Stimulated activated CD4-positive, alpha-beta T cell treated with anti-CD3 and anti-CD28 coated beads, TNF-alpha, amount 100 ng/mL, for 4 hours (primary cell): Measurements from ENCODE around the gene USP53.
"Not testable (repeated sequence)": the region's sequence is repeated elsewhere in the genome, so short reads cannot be mapped to it uniquely, and the experiment has no call there.

Source experiments
- DNase-seq, 3 experiments: peaks; one replicate each; pipeline ENCODE4 v3.0.0-alpha.2; 2020; ENCODE audit warnings: low read depth in 3 of 3

The USP53 gene

DNA sequence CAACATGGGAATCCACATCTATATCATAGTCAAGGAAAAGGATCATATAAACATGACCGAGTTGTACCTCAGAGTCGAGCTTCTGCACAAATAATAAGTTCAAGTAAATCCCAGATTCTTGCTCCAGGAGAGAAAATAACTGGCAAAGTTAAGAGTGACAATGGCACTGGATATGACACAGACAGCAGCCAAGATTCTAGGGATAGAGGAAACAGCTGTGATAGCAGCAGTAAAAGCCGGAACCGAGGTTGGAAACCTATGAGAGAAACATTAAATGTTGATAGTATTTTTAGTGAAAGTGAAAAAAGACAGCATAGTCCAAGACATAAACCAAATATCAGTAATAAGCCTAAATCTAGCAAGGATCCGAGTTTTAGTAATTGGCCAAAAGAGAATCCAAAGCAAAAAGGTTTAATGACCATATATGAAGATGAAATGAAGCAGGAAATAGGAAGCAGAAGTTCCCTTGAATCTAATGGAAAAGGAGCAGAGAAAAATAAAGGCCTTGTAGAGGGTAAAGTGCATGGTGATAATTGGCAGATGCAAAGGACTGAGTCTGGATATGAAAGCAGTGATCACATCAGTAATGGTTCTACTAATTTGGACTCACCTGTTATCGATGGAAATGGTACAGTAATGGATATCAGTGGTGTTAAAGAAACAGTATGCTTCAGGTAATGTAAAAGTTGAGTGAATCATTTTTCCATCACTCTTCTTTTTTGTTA is 59.0 kb downstream of the USP53 start:
- no peak for DNase-seq

DNA sequence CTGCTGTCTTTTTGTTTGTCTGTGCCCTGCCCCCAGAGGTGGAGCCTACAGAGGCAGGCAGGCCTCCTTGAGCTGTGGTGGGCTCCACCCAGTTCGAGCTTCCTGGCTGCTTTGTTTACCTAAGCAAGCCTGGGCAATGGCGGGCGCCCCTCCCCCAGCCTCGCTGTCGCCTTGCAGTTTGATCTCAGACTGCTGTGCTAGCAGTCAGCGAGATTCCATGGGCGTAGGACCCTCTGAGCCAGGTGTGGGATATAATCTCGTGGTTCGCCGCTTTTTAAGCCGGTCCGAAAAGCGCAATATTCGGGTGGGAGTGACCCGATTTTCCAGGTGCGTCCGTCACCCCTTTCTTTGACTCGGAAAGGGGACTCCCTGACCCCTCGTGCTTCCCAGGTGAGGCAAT is 67.0 kb downstream of the USP53 start:
- DNase-seq = not testable (repeated sequence)

DNA sequence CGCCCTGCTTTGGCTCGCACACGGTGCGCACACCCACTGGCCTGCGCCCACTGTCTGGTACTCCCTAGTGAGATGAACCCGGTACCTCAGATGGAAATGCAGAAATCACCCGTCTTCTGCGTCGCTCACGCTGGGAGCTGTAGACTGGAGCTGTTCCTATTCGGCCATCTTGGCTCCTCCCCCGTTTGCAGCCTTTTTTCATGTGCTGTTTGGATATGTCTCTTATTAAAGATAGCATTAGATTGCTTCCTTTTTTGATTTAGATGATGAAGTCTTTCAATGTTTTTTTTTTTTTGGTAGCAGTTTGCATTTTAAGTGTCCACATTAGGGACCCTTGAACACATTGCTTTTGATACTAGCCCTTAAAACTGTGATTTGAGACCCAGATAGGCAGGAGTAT is 67.4 kb downstream of the USP53 start:
- DNase-seq = not testable (repeated sequence)

DNA sequence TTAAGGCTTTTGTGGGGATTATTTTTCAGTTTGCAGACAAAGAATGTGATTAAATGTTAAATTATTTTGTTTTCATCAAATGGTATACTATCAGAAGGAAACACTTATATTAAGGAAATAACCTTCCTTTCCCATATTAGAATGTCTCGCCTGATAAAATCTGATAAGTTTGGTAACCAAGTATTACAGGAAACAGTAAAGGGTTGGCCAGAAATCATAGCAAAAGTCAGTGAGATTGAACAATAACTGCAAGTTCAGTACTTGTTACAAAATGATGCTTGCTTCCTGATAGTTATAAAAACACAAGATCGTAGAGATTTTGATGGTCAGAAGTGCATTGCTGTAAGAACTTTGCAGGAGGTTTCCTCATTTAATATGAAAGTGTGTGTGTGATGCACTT is 68.9 kb downstream of the USP53 start:
- DNase-seq = no peak

DNA sequence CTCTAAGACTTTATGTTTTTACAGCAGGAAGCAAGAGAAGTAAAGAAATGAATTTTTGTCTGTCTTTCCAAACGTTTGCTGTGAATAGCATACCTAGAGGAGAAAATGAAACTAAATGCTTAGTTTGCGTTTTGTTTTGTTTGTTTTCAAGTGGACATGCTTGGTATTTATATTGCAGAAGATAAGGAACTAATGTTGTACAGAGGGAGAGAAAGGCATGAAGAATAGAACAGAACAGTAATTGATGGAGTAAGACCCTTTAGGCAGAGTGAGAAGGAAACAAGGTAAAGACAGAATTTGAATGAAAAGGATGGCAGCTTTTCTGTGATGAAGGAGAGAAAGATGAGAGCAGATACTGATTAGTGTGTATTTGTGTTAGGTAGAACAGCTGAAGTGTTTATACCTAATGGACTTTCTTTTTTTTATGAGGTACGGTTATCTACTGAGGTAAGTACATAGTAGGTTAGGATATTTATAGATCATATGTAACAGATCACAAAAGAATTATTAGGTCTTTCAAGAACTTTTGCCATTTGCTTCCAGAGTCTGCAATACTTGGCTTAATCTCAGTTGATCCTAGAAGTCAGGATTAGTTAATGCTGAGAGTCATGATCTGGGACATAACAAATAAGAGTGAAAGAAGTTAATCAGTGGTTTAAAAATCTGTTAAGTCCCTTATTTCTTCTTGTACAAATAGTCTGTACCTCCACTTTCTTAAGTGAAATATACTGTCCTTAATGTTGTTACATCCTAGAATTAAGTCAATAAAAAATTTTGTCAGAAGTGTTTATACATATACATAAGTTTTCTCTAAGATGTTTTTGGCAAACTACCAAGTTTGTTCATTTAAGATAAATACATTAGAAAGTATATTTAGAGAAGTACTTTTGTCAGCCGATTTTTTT is 72.6 kb downstream of the USP53 start:
- DNase-seq = no peak

DNA sequence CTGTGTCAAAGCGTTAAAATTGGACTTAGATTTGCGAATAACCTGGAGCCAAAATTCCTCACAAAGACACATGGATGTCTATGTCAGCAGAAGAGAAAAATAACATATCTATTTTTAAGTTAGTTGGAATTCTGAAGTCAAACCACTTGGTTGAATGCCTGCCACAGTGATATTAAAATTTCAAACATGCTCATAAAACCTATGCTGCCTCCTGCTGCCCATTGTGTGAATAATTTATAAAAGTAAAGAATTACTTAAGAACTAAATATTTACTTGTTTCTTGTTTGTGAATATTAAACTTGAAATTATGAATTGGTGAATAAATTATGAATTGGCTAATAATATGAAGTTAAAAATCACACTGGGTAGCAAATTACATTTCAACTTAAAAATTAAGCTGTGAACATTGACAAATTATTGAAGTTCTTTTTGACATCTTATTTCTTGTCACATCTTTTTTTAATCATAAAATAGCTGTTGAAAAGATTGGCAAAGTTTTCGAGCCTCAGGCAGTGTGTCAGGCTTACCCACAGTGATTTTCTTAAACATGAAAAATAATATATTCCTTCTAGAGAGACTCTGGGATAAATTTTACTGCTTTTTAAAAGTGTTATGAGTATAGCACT is 74.0 kb downstream of the USP53 start:
- DNase-seq = no peak

DNA sequence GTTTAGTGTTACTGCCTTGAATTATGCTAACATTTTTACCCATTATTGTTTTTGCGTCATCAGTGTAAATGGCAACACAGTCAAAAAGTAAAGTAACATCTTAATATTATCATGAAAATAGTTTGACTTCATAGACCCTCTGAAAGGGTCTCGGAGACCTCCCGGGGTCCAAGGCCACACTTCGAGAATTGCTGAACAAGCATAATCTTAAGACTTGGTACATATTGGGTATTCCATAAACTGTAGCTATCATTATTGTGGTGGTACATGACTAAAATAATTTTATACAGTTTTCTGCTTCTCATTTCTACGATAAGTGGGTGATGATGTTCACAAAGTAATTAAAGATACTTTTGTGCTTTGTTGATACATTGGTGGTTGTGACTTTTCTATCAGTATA is 76.8 kb downstream of the USP53 start:
- no peak for DNase-seq

DNA sequence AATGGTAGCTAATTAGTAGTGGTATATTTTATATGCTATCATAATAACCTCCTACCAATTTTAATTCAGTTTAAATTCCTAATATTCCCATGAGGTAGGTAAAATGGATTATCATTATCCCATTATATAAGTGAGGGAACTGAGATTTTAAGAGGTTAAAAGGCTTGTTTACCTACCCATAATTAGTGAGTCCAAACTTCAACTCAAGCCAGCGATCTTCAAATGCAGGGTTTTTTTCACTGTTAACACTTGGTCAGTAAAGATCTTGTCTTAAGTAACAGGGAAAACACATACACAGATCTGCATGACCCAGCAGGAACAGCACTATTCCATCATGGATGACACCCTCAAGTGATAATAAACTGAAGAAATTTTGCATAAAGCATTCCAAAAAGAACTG is 78.1 kb downstream of the USP53 start:
- no peak for DNase-seq

DNA sequence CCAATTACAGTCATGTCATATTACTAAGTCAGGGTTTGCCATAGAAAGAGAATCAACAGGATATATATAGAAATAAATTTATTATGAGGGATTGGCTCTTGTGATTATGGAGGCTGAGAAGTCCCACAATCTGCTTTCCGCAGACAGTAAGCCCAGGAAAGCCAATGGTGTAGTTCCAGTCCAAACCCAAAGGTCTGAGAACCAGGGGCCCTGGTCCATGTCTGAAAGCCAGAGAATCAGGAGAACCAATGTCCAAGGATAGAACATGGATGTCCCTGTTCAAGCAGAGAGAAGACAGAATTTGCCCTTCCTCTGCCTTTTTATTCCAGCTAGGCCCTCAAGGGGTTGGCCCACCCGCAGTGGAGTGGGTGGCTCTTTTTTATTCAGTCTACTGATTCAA is 83.8 kb downstream of the USP53 start:
- no peak for DNase-seq

DNA sequence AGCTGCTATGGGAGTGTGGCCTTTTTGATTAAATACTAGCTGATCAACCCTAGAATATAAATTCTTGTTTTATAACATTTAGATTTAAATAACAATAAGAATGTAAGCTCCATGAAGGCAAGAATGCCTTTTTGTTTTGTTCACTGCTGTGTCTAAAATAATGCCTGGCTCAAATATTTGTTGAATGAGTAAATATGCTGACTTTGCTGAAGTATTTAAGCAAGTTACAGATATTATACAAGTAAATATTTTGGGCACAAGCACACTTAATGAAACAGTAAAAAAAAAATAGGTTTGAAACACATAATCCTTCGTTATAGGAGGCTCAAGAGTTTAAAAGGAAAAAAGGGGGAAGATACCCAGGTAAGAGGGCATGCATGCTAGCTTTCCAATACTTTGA is 85.3 kb downstream of the USP53 start:
- no peak for DNase-seq

DNA sequence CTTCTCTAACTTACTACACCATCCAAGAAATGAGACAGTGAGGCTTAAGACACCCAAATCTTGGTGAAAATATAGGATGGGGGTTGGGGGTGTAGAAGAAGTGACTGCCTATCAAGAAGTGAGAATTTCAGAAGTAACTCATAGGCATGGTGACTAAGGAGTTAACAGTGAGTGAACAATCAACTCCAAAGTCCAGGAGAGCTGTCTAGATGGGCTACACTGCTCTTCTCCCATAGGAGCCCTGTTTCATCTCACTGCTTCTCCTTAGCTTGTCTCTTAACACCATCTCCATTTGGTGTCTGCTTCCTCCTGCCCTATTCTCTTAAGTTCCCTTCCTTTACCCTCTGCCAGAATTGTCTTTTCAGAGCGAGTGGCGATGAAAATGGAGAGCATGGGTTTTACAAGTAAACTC is 86.8 kb downstream of the USP53 start:
- no peak for DNase-seq

DNA sequence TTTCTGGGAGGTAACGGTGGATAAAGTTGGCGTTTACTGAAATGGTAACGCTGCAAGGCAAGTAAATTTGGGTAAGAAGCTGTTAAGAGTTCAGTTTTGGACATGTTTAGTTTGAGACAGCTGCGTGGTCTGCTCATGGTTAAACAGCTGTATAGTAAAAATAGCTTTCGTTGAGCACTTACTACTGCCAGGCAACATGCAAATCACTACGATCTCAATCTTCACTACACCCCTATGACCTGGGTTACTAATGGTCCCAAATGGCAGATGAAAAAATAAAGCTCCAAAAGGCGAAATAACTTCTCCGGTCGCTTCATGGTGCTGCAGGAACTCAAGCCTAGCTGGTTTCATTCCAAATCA is 87.2 kb downstream of the USP53 start:
- no peak for DNase-seq

DNA sequence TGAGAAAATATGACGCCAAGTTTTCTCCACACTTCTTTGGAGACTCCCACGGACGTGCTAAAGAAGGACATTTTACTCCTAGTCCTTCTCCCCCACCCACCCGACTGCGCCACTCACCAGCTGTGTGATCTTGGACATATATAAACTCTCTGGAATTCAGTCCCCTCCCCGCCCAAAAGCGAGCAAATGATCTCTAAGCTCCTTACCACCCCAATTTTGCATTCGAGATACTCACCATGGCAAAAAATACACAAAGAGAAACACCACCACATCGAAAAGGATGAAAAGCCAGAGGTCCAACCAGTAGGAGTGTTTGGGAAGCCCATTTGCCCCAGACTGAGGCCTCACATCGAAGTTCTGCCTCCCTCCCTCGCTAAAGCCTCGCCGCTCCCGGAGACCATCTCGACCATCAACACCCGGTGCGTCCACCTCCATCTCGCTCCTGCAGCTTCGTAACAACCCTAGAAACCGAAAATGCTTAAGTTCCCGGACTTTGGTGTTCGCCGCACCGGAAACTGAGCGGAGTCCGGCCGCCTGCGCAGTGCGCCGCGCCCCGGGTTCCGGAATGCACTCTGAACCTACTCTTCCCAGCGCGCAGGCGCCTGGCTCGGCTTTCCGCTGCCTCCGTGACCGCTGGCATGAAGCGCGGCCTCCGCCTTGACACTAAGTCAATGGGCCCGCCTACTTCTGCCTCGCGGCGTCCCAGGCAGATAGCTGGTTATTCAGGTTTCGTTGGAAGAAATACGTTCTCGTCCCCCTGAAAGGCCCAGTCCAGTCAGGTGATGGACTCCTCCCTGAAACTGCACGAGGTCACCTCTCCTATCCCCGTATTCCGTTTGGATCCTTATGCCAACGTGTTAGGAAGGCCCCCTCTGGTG is 87.8 kb downstream of the USP53 start:
- peak; percentile 83 to 87 (median 87) for DNase-seq

DNA sequence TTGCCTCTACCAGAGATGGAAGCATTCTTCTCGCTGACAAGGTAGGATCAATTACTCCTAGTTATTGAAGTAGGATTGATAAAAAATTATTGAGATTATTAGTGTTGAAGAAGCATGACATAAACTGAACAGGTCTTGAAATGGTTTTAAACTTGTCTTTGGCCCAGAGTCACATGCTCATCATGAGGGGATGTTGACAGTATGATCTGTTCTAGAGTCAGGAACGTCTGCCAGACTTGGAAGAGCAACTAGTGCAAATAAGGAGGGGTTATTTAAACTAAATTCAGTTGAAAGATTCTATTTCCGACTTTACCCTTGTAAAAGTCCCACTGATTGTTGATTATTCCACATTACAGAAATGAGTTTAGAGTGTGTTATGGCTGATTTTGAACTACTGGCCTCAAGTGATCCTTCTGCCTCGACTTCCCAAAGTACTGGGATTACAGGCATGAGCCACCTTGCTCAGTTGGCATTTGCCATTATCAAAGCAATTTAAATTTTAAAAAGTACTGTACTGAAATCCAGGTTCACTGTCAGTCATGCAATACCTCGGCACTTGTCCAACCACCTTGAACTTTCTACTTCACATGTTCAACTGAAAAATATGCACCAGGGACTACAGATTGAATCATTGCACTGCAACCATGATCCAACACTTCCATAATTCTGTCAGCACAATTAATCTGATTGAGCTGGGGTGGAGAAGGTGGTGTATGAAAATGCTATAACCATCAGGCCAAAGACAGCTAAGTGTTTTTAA is 89.7 kb downstream of the USP53 start:
- no peak for DNase-seq

DNA sequence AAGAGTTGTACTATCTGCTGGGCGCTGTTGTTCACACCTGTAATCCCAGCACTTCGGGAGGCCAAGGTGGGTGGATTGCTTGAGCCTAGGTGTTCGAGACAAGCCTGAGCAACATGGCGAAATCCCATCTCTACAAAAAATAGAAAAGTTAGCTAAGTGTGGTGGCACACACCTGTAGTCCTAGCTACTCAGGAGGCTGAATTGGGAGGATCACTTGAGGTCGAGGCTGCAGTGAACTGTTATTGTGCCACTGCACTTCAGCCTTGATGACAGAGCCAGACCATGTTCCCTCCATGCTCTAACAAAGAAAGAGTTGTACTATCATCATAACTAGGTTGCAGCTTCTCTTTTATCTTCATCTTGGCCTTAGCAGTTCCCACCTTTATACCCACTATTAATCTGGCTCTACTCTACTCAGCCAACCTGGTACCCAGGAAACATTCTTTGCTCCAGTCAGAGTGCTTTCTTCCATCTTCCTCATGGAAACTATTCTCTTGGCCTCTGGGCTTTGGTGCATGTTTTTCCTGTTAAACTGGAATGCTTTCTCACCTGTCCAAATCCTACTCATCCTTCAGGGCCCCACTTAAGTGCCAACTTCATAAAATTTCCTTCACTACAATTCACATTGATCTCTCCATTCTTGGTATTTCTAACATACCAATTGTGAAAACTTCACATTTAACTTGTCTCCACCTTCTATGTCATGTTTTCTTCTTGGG is 91.2 kb downstream of the USP53 start:
- DNase-seq = no peak

DNA sequence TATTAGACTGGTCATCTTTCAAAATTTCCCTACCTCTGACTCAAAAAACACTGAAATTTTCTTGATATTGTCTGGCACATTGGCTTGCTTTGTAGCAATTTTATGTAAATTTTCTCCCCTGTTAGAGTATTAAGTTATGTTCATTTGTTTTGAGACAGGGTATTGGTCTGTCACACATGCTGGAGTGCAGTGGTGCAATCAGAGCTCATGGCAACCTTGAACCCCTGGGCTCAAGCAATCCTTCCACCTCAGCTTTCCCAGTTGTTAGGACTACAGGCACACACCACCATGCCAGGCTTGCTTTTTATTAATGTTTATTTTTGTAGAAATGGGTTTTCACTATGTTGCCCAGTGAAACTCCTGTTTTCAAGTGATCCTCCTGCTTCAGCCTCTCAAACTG is 91.9 kb downstream of the USP53 start:
- no peak for DNase-seq

DNA sequence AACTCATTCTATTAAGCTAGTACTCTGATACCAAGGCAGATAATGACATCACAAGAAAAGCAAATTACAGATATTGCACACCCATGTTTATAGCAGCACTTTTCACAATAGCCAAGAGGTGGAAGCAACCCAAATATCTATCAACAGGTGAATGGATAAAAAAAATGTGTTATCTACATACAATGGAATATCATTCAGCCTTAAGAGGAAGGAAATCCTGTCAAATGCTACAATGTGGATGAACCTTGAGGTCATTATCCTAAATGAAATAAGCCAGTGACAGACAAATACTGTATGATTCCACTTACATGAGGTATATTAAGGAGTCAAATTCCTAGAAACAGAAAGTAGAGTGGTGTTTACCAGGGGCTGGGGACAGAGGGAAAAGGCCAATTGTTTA is 95.1 kb downstream of the USP53 start:
- no peak for DNase-seq

DNA sequence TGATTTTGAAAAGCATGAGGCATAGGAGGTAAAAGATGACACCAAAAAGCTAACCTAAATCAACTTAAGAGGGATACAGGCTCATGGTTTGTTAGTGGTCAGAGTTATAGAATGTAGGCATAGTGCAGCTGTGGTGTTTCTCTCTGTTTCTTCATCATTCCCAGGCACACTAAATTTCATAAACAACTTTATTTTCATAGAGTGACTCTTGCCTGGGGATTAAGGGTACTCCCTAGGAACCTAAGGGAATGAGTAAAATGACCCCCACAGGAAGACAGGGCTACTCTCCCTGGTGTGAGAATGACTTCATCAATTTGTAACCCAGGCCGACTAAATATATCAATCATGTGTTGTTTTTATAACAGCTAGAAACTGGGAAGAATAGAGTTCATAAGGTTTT is 98.3 kb downstream of the USP53 start:
- DNase-seq = no peak

DNA sequence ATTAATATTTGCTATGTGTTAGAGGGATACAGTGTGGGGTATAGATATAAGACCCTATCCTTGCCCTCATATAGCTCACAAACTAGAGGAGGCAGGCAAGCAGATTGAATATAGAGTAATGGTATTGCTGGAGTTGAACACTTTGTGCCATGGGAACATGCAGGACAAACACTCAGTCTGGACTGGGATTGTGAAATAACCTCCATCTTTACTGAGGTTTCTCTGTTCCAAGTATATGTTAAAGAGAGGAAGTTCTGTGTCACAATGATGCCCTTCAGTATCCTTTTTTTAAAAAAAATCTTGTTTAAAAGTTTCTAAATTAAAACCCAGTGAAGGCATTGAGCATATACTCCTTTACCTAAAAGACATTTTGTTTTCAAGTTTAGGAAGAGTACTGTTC is 100.7 kb downstream of the USP53 start:
- DNase-seq = no peak

DNA sequence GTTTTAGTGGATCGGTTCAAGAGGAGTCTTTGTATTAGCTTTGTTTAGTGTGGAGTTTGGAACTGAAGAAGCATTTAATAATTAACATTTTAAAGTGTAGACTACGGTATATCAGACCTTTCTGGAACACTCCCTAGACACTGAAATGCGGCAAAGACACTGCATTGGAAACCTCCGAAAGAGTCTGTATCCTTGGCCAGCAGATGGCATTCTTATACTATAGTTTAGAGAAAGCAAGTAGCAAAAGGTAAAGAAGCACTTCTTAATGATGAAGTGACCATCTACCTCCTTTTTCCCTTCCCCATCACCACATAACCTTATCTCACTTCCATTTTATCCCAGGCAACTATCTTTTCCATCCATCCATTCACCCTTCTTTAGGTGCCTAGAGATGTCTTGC is 101.8 kb downstream of the USP53 start:
- DNase-seq = no peak
